HT1080 (cell line): ENCODE data around the gene IL17F. TPM values are rescaled to one million over a fixed set of nuclear protein-coding genes. Genes with fewer than 3 reads are reported as not detected.

Experiments
- DNase-seq: peaks from one replicate; pipeline ENCODE4 v3.0.0-alpha.2; 2015; ENCODE audit warnings: low read depth
- total RNA-seq: library from RNA; depleted of rRNA; stranded (reverse); fragments of >200 nt; shearing (Covaris generic); gene quantifications from 2 replicates; pipeline ENCODE4 v1.2.3, GENCODE V29; 2014; rRNA removed

IL17F gene
- total RNA-seq, 1 experiment from 2014 or later: not detected

DNA sequence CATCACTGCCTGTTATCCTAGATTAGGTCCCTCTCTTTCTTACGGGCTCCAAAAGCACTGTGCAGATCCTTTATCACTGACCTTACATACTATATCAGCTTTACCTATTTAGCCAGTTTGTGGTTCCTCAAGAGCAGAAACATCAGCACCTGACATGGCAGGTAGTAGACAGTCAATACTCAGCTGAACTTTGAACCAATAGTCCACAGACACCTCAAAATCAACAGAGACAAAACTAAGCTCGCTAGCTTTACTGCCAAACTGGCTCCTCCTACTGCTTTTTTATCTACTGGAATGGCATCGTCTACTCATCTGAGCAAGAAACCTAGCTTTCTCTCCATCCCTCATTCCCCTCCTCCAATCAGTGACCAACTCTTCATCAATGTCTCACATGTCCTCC is 52.5 kb downstream of the IL17F start:
- DNase-seq: no peak

DNA sequence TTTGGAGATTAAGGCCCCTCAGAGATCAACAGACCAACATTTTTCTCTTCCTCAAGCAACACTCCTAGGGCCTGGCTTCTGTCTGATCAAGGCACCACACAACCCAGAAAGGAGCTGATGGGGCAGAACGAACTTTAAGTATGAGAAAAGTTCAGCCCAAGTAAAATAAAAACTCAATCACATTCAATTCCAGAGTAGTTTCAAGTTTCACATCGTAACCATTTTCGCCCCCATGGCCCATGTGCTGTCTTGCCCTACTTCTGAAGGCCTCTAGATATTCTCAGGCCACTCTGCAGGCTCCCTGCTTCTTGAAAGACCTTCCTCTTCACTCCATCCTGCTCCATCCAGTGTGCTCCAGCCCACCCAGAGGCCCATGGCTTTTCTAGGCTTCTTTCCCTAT is 53.9 kb downstream of the IL17F start:
- DNase-seq: no peak

DNA sequence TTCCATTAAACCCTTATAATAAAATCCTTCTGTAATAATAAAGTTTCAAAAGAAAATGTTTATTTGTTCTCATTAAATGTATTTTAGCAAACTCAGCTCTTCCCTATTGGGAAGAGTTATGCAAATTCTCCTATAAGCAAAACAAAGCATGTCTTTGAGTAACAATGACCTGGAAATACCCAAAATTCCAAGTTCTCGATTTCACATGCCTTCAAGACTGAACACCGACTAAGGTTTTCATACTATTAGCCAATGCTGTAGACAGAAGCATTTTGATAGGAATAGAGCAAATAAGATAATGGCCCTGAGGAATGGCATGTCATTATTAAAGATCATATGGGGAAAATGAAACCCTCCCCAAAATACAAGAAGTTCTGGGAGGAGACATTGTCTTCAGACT is 54.3 kb downstream of the IL17F start:
- no peak for DNase-seq

DNA sequence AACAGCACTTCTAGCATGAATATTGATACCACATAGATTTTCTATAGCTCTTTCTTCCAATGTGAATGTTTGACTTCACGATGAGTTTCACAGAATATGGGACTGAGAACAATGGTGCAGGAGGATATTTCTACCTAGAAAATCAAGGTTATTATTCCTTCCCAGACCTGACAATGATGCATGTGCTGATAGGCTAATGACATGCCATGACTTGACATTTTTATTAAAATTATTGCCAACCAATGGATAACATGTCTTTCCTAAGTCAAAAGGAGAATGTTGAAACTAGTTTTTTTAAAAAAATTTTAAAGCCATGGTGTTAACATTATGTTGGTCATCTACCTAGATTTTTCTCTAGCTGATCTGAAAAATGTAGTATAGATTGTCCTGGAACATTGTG is 57.2 kb downstream of the IL17F start:
- DNase-seq: no peak

Other genes starting within 250 kb of the IL17F start
- gene PKHD1, start 156.9 kb downstream of the IL17F start, total RNA-seq: not detected in 2 replicates
- gene IL17A, start 58.1 kb downstream of the IL17F start, total RNA-seq: not detected in 2 replicates
- gene MCM3, start 40.2 kb upstream of the IL17F start, total RNA-seq: 138 and 139 TPM in 2 replicates
- gene PAQR8, start 117.7 kb upstream of the IL17F start, total RNA-seq: 2.1 and 2.5 TPM in 2 replicates
- gene EFHC1, start 175.8 kb upstream of the IL17F start, total RNA-seq: 10.2 and 13.6 TPM in 2 replicates